ENCODE measurements around the gene CFAP46. TPM values are rescaled to one million over a fixed set of nuclear protein-coding genes. Genes with fewer than 3 reads are reported as not detected.
"Not testable (repeated sequence)": the region's sequence is repeated elsewhere in the genome, so short reads cannot be mapped to it uniquely, and the experiment has no call there.

The CFAP46 gene
- total RNA-seq, 1 donor, result under 0.01 TPM

DNA sequence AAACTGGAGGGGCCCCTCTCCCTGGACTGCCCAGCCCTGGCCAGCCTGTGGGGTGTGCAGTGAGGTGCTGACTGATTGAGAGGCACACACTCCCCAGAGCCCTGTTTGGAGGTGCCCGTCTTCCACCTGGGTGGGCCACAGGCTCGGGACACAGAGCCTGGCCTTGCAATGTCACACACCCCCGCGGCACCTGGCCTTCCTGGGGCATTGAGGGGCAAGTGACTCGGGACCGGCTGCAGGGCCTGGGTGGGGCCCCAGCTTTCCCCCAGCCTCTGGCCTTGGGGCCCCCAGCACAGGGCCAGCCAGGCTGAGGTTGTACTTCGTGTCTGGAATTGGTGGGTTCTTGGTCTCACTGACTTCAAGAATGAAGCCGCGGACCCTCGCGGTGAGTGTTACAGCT, 142.5 kb downstream of the CFAP46 start:
- Histone ChIP-seq H3K36me3 (ENCODE audit: insufficient read depth, low read length) (no peaks in the 10 kb centered on the region), H3K27ac (ENCODE audit: low read depth, low read length) (no peak overlapping the region), H3K4me1 (ENCODE audit: insufficient read depth, low read length) (no peaks in the 10 kb centered on the region), H3K9me3 (ENCODE audit: low read depth, low read length) (peaks cover 5% of the 10 kb centered on the region), H3K79me2 (ENCODE audit: insufficient read depth, low read length) (no peaks in the 10 kb centered on the region), H3K4me3 (ENCODE audit: insufficient read depth, low read length) (no peak overlapping the region), H3K4me2 (ENCODE audit: insufficient read depth, low read length) (no peak overlapping the region), H3K27me3 (ENCODE audit: insufficient read depth, low read length) (peaks cover 8% of the 10 kb centered on the region), H4K20me1 (ENCODE audit: insufficient read depth, low read length) (no peaks in the 10 kb centered on the region), H2AFZ (ENCODE audit: low read length) (no peak overlapping the region)
- DNase-seq (ENCODE audit: insufficient read length, low spot score, missing footprints), result no peak
- TF ChIP-seq, protein P1, sequence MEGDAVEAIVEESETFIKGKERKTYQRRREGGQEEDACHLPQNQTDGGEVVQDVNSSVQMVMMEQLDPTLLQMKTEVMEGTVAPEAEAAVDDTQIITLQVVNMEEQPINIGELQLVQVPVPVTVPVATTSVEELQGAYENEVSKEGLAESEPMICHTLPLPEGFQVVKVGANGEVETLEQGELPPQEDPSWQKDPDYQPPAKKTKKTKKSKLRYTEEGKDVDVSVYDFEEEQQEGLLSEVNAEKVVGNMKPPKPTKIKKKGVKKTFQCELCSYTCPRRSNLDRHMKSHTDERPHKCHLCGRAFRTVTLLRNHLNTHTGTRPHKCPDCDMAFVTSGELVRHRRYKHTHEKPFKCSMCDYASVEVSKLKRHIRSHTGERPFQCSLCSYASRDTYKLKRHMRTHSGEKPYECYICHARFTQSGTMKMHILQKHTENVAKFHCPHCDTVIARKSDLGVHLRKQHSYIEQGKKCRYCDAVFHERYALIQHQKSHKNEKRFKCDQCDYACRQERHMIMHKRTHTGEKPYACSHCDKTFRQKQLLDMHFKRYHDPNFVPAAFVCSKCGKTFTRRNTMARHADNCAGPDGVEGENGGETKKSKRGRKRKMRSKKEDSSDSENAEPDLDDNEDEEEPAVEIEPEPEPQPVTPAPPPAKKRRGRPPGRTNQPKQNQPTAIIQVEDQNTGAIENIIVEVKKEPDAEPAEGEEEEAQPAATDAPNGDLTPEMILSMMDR (IDR thresholded peaks at IDR 0.05; ENCODE audit: extremely low read depth, low read depth, low read length), result no peak

- Histone ChIP-seq H3K27ac (ENCODE audit: low read depth, low read length) (no peak overlapping the region), H3K27me3 (ENCODE audit: insufficient read depth, low read length) (peaks cover 8% of the 10 kb centered on the region), H3K4me2 (ENCODE audit: insufficient read depth, low read length) (no peak overlapping the region), H3K4me3 (ENCODE audit: insufficient read depth, low read length) (no peak overlapping the region), H3K4me1 (ENCODE audit: insufficient read depth, low read length) (no peaks in the 10 kb centered on the region), H2AFZ (ENCODE audit: low read length) (no peak overlapping the region), H3K9me3 (ENCODE audit: low read depth, low read length) (peaks cover 5% of the 10 kb centered on the region), H4K20me1 (ENCODE audit: insufficient read depth, low read length) (no peaks in the 10 kb centered on the region), H3K79me2 (ENCODE audit: insufficient read depth, low read length) (no peaks in the 10 kb centered on the region), H3K36me3 (ENCODE audit: insufficient read depth, low read length) (no peaks in the 10 kb centered on the region)
- TF ChIP-seq, protein P1 (IDR thresholded peaks at IDR 0.05; ENCODE audit: extremely low read depth, low read depth, low read length), result no peak
- DNase-seq (ENCODE audit: insufficient read length, low spot score, missing footprints), result no peak
Observed at GRCh38 chr10:132798876-132799275, 143.5 kb downstream of the CFAP46 start.

DNA sequence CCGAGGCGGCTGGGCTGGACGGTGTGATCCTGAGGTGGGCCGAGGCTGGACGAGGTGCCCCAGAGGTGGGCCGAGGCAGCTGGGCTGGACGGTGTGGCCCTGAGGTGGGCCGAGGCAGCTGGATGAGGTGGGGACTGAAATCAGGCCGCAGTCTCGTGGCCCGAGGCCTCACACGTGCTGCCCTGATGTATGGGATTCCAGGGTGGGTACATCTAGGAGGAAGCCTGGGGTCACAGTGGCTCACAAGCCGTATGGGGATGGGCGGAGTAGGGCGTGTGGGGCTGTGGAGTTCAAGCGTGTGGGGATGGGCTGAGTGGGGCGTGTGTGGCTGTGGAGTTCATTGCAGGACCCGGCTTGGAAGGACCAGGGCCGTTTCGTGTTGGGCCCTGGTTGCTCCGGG, 144.0 kb downstream of the CFAP46 start:
- H3K4me2 ChIP-seq (ENCODE audit: insufficient read depth, low read length), result no peak overlapping the region
- no peaks in the 10 kb centered on the region for H3K36me3 ChIP-seq (ENCODE audit: insufficient read depth, low read length)
- no peak for DNase-seq (ENCODE audit: insufficient read length, low spot score, missing footprints)
- H3K9me3 ChIP-seq (ENCODE audit: low read depth, low read length), result peaks cover 5% of the 10 kb centered on the region
- no peaks in the 10 kb centered on the region for H3K79me2 ChIP-seq (ENCODE audit: insufficient read depth, low read length)
- H4K20me1 ChIP-seq (ENCODE audit: insufficient read depth, low read length), result no peaks in the 10 kb centered on the region
- no peak overlapping the region for H3K4me3 ChIP-seq (ENCODE audit: insufficient read depth, low read length)
- peaks cover 9% of the 10 kb centered on the region for H3K27me3 ChIP-seq (ENCODE audit: insufficient read depth, low read length)
- H3K4me1 ChIP-seq (ENCODE audit: insufficient read depth, low read length), result no peaks in the 10 kb centered on the region
- H2AFZ ChIP-seq (ENCODE audit: low read length), result no peak overlapping the region
- TF ChIP-seq, protein P1 (IDR thresholded peaks at IDR 0.05; ENCODE audit: extremely low read depth, low read depth, low read length), result no peak
- H3K27ac ChIP-seq (ENCODE audit: low read depth, low read length), result no peak overlapping the region

- H2AFZ ChIP-seq (ENCODE audit: low read length); H3K9me3 ChIP-seq (ENCODE audit: low read depth, low read length); H3K27ac ChIP-seq (ENCODE audit: low read depth, low read length); H3K4me1 ChIP-seq (ENCODE audit: insufficient read depth, low read length); H4K20me1 ChIP-seq (ENCODE audit: insufficient read depth, low read length); H3K79me2 ChIP-seq (ENCODE audit: insufficient read depth, low read length); H3K4me3 ChIP-seq (ENCODE audit: insufficient read depth, low read length); H3K36me3 ChIP-seq (ENCODE audit: insufficient read depth, low read length); H3K4me2 ChIP-seq (ENCODE audit: insufficient read depth, low read length); DNase-seq (ENCODE audit: insufficient read length, low spot score, missing footprints): not testable (repeated sequence)
- peaks cover 12% of the 10 kb centered on the region for H3K27me3 ChIP-seq (ENCODE audit: insufficient read depth, low read length)
Observed at GRCh38 chr10:132797986-132798385, 144.4 kb downstream of the CFAP46 start.
